DMS53 (cell line): ENCODE results near the gene SSX2IP.
"Not testable (repeated sequence)": the region's sequence is repeated elsewhere in the genome, so short reads cannot be mapped to it uniquely, and the experiment has no call there.

ENCODE experiments used
- DNase-seq: peaks from one replicate; lab custom pipeline; 2025; lab: John Stamatoyannopoulos, UW

Gene SSX2IP

DNA sequence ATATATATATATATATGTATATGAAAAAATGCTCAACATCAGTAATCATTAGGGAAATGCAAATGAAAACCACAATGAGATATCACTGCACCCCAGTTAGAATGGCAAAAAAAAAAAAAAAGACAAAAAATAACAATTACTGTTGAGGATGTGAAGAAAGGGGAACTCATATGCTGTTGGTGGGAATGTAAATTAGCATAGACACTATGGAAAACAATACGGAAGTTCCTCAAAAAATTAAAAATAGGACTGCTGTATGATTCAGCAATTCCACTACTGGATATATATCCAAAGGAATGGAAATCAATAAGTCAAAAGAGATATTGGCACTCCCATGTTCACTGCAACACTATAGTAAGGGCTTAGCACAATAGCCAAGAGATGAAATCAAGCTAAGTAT lies 74.5 kb downstream of the SSX2IP start:
- no peak for DNase-seq

GRCh38 chr1:84613887-84614286 lies 76.4 kb downstream of the SSX2IP start:
- DNase-seq, result no peak

DNA sequence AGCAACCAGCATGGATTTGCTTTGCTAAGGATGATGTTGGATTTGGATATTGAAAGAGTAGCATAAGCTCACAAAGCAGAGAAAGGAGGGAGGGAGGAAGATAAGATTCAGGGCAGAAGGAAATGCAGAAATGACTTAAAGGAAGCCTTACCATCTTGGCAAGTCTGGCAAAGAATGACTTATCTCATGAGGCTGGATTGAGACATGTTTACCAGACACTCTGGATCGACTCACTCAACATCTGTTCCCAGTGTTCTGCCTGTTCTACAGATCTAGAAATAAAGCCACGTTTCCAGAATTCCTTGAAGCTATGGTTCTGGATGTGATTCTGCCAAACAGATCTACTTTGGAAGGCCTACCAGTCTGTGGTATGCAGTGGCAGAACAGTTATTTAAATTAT lies 77.2 kb downstream of the SSX2IP start:
- DNase-seq, result no peak

DNA sequence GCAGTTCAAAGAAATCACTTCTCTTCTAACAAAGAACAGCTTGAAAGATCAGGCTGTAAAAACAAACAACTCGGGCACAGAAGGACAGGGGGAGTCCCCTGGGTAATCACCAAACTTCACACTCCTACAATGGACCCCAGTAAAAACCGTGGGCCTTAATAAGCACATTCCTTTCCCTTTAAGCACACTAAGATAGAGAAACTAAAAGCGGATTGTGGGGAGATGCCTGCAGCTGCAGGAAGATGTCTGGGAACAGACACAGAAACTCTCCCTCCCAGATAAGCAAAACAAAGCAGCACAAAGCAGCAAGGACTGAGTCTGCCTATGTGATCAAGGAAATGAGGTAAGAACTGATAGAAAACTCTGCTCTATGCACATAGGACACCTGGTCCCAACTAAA lies 78.5 kb downstream of the SSX2IP start:
- no peak for DNase-seq

- no peak for DNase-seq
Observed at GRCh38 chr1:84611091-84611490, 79.2 kb downstream of the SSX2IP start.

- DNase-seq, result no peak
Observed at GRCh38 chr1:84606977-84607376, 83.3 kb downstream of the SSX2IP start.

- peak; percentile 16 for DNase-seq
Observed at GRCh38 chr1:84605157-84605556, 85.1 kb downstream of the SSX2IP start.

GRCh38 chr1:84603941-84604830 lies 86.1 kb downstream of the SSX2IP start:
- peak; percentile 73 for DNase-seq

DNA sequence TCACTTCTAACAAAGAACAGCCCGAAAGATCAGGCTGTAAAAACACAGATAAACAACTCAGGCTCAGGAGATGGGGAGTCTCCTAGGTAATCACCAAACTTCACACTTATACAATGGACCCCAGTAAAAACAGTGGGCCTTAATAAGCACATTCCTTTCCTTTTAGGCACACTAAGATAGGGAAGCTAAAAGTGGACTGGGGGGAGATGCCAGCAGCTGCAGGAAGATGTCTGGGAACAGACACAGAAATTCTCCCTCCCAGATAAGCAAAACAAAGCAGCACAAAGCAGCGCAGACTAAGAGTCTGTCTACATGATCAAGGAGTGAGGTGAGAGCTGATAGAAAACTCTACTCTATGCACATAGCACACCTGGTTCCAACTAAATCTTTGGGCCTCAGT lies 87.0 kb downstream of the SSX2IP start:
- DNase-seq, result no peak

GRCh38 chr1:84600796-84601195 lies 89.5 kb downstream of the SSX2IP start:
- no peak for DNase-seq

GRCh38 chr1:84598846-84599741 lies 91.2 kb downstream of the SSX2IP start:
- no peak for DNase-seq

GRCh38 chr1:84598418-84598817 lies 91.8 kb downstream of the SSX2IP start:
- no peak for DNase-seq

GRCh38 chr1:84597011-84597410 lies 93.2 kb downstream of the SSX2IP start:
- no peak for DNase-seq

GRCh38 chr1:84594959-84595358 lies 95.3 kb downstream of the SSX2IP start:
- DNase-seq, result not testable (repeated sequence)
